Measurements from ENCODE around the gene ADAT3. TPM values are rescaled to one million over a fixed set of nuclear protein-coding genes. Genes with fewer than 3 reads are reported as not detected.

The ADAT3 gene
- total and polyA plus RNA-seq, 2 of the 4 experiments (the other 2 are of a cell fraction): 0.36 to 2.8 TPM

GRCh38 chr19:1893791-1894190 lies 11.4 kb upstream of the ADAT3 start:
- Histone ChIP-seq H3K27ac (ENCODE audit: insufficient read depth, low read length) (no peak overlapping the region), H2BK15ac (ENCODE audit: low read depth, low read length) (no peak overlapping the region), H3K4ac (ENCODE audit: low read depth, low read length) (no peak overlapping the region), H3K9me3 (ENCODE audit: control insufficient read depth, insufficient read depth, low read length) (no peaks in the 10 kb centered on the region), H2BK5ac (ENCODE audit: low read depth, low read length, poor library complexity, severe bottlenecking) (no peak overlapping the region), H3K14ac (replicated peaks; ENCODE audit: low read depth, low read length) (no peak overlapping the region), H2AK5ac (ENCODE audit: low read depth, low read length) (no peak overlapping the region), H2BK120ac (ENCODE audit: low read depth, low read length) (no peak overlapping the region), H2AK9ac (replicated peaks; ENCODE audit: low read depth, low read length, poor library complexity) (no peak overlapping the region), H3K18ac (ENCODE audit: low read depth, low read length) (no peak overlapping the region), H3K36me3 (ENCODE audit: control insufficient read depth, insufficient read depth, low read length) (no peaks in the 10 kb centered on the region), H2BK20ac (ENCODE audit: low read depth, low read length) (no peak overlapping the region), H3K9me1 (ENCODE audit: insufficient read depth, low read length) (no peaks in the 10 kb centered on the region), H3K4me3 (ENCODE audit: insufficient read depth, low read depth, low read length) (no peak overlapping the region), H3K23ac (ENCODE audit: low read depth, low read length) (no peak overlapping the region), H4K91ac (ENCODE audit: insufficient read depth, low read depth, low read length) (no peak overlapping the region), H3K4me2 (ENCODE audit: low read depth, low read length) (no peak overlapping the region), H3K9ac (ENCODE audit: low read depth, low read length) (no peak overlapping the region), H3K4me1 (ENCODE audit: control insufficient read depth, insufficient read depth, low read length) (peaks cover 5% of the 10 kb centered on the region), H3K56ac (ENCODE audit: extremely low read depth, insufficient read depth, low read length) (no peak overlapping the region), H4K5ac (ENCODE audit: low read depth, low read length) (no peak overlapping the region), H3K27me3 (ENCODE audit: control insufficient read depth, insufficient read depth, low read length) (no peaks in the 10 kb centered on the region), H2AFZ (replicated peaks; ENCODE audit: low read length, poor library complexity) (peak overlapping the region; percentile 49), H4K8ac (ENCODE audit: low read depth in 2 of 2, low read length in 2 of 2) (no peak overlapping the region), H4K20me1 (ENCODE audit: insufficient read depth, low read length) (no peaks in the 10 kb centered on the region), H3K79me1 (ENCODE audit: low read depth in 1 of 2, low read length in 2 of 2) (no peaks in the 10 kb centered on the region)
- TF ChIP-seq USF2 (IDR thresholded peaks at IDR 0.05; ENCODE audit: low read depth, low read length): no peak
- ATAC-seq (ENCODE audit: low read depth): no peak
- in situ Hi-C loops (cut with MboI; ENCODE audit: low sequenced_read_pairs): no loop called here
- CTCF ChIA-PET: no interaction called here
- no peak for DNase-seq
- intact Hi-C loops (cut with micrococcal nuclease): no loop called here
- no TSS peak for BruUV-seq (replicated peaks)
- dilution Hi-C loops (cut with HindIII; ENCODE audit: low sequenced_read_pairs, unreplicated experiment): no loop called here
- 84% methylated on average over 11 of the region's 17 CpGs; no CpG with 5 or more reads in 1 of the 2 experiments for WGBS, 2 experiments (ENCODE audit: extremely low coverage in 2 of 2, insufficient read length in 1 of 2)
- POLR2A ChIA-PET (ENCODE audit: unreplicated experiment): no interaction called here

Measured in IMR-90 (cell line).